Lower lobe of right lung (tissue), 2 donors: ENCODE data around the gene POFUT1. TPM values are rescaled to one million over a fixed set of nuclear protein-coding genes. Genes with fewer than 3 reads are reported as not detected.

Experiments
- ATAC-seq, 2 donors: fragments of 200-7000 bp; cut with Tn5 transposase; one replicate each; pipeline ENCODE4 v1.9.1; 2020 to 2022; ENCODE audit warnings: mild to moderate bottlenecking in 2 of 2, moderate library complexity in 2 of 2
- DNase-seq: peaks from one replicate; pipeline ENCODE4 v3.0.0-alpha.2; 2020
- H3K27ac ChIP-seq: fragments of 200-600 bp; one replicate; pipeline ENCODE4 v1.8.0; 2022
- H3K27me3 ChIP-seq: fragments of 200-600 bp; one replicate; pipeline ENCODE4 v1.8.0; 2022; ENCODE audit warnings: low read depth
- H3K36me3 ChIP-seq: fragments of 200-600 bp; one replicate; pipeline ENCODE4 v1.8.0; 2022; ENCODE audit warnings: mild to moderate bottlenecking
- H3K4me1 ChIP-seq: fragments of 200-600 bp; one replicate; pipeline ENCODE4 v1.8.0; 2022
- H3K4me3 ChIP-seq: fragments of 200-600 bp; one replicate; pipeline ENCODE4 v1.8.0; 2022; ENCODE audit warnings: mild to moderate bottlenecking
- H3K9me3 ChIP-seq: fragments of 200-600 bp; one replicate; pipeline ENCODE4 v1.8.0; 2022
- CTCF ChIP-seq: fragments of 200-600 bp; IDR thresholded peaks from one replicate; pipeline ENCODE4 v1.8.0; 2022; ENCODE audit warnings: antibody characterized with exemption, mild to moderate bottlenecking
- intact Hi-C: fragments of 100-400 bp; cut with DNase I; formaldehyde crosslinking; loops from one replicate; pipeline ENCODE4 v1.11.0; 2022
- total RNA-seq: library from RNA; stranded (reverse); fragmentation: NEBNext Ultra II Directional; extraction: Animal tissue kit (Norgen Biotek cat#: 25700); gene quantifications from one replicate; pipeline ENCODE4 v1.2.1, GENCODE V29; 2021
- donor health status: DM: no; HTN: yes; CAD: no; lungs with severe emphysema.

POFUT1 gene
- total RNA-seq, 1 donor from 2014 or later, result 26.1 TPM

- Histone ChIP-seq H3K4me1 (peaks cover 37% of the 10 kb centered on the region), H3K27ac (no peak overlapping the region), H3K4me3 (no peak overlapping the region), H3K27me3 (no peaks in the 10 kb centered on the region), H3K9me3 (no peaks in the 10 kb centered on the region), H3K36me3 (no peaks in the 10 kb centered on the region)
- ATAC-seq, result no peak
- DNase-seq, result no peak
- intact Hi-C loops, result no loop called here
- no peak for TF ChIP-seq CTCF
Measured at GRCh38 chr20:32281711-32282110, 74.0 kb downstream of the POFUT1 start.

- ATAC-seq (no peak), DNase-seq (no peak)
- Histone ChIP-seq H3K9me3 (no peaks in the 10 kb centered on the region), H3K36me3 (no peaks in the 10 kb centered on the region), H3K4me1 (peaks cover 38% of the 10 kb centered on the region), H3K27ac (no peak overlapping the region), H3K4me3 (no peak overlapping the region), H3K27me3 (no peaks in the 10 kb centered on the region)
- intact Hi-C loops, result no loop called here
- TF ChIP-seq CTCF, result no peak
Measured at GRCh38 chr20:32282461-32282860, 74.8 kb downstream of the POFUT1 start.

GRCh38 chr20:32285082-32285620 is 77.5 kb downstream of the POFUT1 start:
- DNase-seq, result no peak
- Histone ChIP-seq H3K27ac (peak overlapping the region; percentile 51), H3K4me3 (no peak overlapping the region), H3K27me3 (no peaks in the 10 kb centered on the region), H3K9me3 (no peaks in the 10 kb centered on the region), H3K36me3 (peaks cover 3% of the 10 kb centered on the region), H3K4me1 (peaks cover 25% of the 10 kb centered on the region)
- no peak for ATAC-seq
- no peak for TF ChIP-seq CTCF
- intact Hi-C loops, result no loop called here

- Histone ChIP-seq H3K4me1 (peaks cover 25% of the 10 kb centered on the region), H3K27me3 (no peaks in the 10 kb centered on the region), H3K36me3 (peaks cover 3% of the 10 kb centered on the region), H3K4me3 (no peak overlapping the region), H3K27ac (peak overlapping the region; percentile 51), H3K9me3 (no peaks in the 10 kb centered on the region)
- intact Hi-C loops, result no loop called here
- ATAC-seq (peak; percentile 45 to 61), DNase-seq (no peak)
- TF ChIP-seq CTCF, result no peak
Measured at GRCh38 chr20:32285621-32286371, 78.1 kb downstream of the POFUT1 start.

GRCh38 chr20:32287231-32287638 is 79.6 kb downstream of the POFUT1 start:
- peaks cover 3% of the 10 kb centered on the region for H3K36me3 ChIP-seq
- H3K27ac ChIP-seq, result no peak overlapping the region
- H3K4me1 ChIP-seq, result peaks cover 25% of the 10 kb centered on the region
- H3K27me3 ChIP-seq, result no peaks in the 10 kb centered on the region
- TF ChIP-seq CTCF, result no peak
- ATAC-seq, result no peak
- H3K9me3 ChIP-seq, result no peaks in the 10 kb centered on the region
- intact Hi-C loops, result no loop called here
- H3K4me3 ChIP-seq, result no peak overlapping the region
- no peak for DNase-seq

Other genes starting within 250 kb of the POFUT1 start
- gene XKR7, start 239.7 kb upstream of the POFUT1 start, total RNA-seq, result 0.06 TPM
- gene CCM2L, start 197.4 kb upstream of the POFUT1 start, total RNA-seq, result 18.8 TPM
- 99.9 TPM for gene HCK, start 155.6 kb upstream of the POFUT1 start, total RNA-seq
- gene TM9SF4, start 98.2 kb upstream of the POFUT1 start, total RNA-seq, result 49.7 TPM
- gene PLAGL2, start 137 bp upstream of the POFUT1 start, total RNA-seq, result 17.6 TPM
- 28.0 TPM for gene KIF3B, start 69.8 kb downstream of the POFUT1 start, total RNA-seq
- 71.9 TPM for gene ASXL1, start 150.5 kb downstream of the POFUT1 start, total RNA-seq